Cardiac muscle cell (in vitro differentiated cells and primary cell): Measurements from ENCODE around the gene CFAP69. TPM values are rescaled to one million over a fixed set of nuclear protein-coding genes. Genes with fewer than 3 reads are reported as not detected.
A peak's percentile ranks its signal among the peaks of the same experiment; 100 is the strongest.

Experiments
- DNase-seq, 2 donors: peaks; one replicate each; pipeline versions ENCODE4 v3.0.0 to v3.0.0-alpha.2; 2010 to 2017; ENCODE audit warnings: low read depth in 1 of 2, low spot score in 1 of 2
- H3K27ac ChIP-seq: fragments of 200-600 bp; sonication (generic); 2 replicates; pipeline ENCODE4 v1.5.1; 2016
- H3K27me3 ChIP-seq: fragments of 200-600 bp; sonication (generic); 2 replicates; pipeline ENCODE4 v1.6.0; 2016; ENCODE audit warnings: control low read depth
- H3K36me3 ChIP-seq: fragments of 200-600 bp; sonication (generic); 2 replicates; pipeline ENCODE4 v1.5.1; 2016; ENCODE audit warnings: control low read depth
- H3K4me1 ChIP-seq: fragments of 200-600 bp; sonication (generic); 2 replicates; pipeline ENCODE4 v1.8.1; 2017; ENCODE audit warnings: low read depth, mild to moderate bottlenecking, mixed run types
- H3K4me3 ChIP-seq: fragments of 200-600 bp; sonication (generic); 2 replicates; pipeline ENCODE4 v1.5.1; 2016; ENCODE audit warnings: mild to moderate bottlenecking
- H3K9me3 ChIP-seq: fragments of 200-600 bp; sonication (generic); 2 replicates; pipeline ENCODE4 v1.5.1; 2017; ENCODE audit warnings: low read depth, mild to moderate bottlenecking, control low read depth
- polyA plus RNA-seq: library from polyadenylated mRNA; unstranded; fragments of >200 nt; fragmentation: Nextera tagmentation; extraction: Ambion mirVana; gene quantifications from 2 replicates; pipeline ENCODE4 v1.2.1, GENCODE V29; 2016
- total RNA-seq: library from RNA; depleted of rRNA; stranded (reverse); fragments of >200 nt; gene quantifications from 2 replicates; pipeline ENCODE4 v1.2.3, GENCODE V29; 2016
- TF ChIP-seq, protein P1 (sequence below): IDR thresholded peaks from 2 replicates; pipeline ENCODE4 v1.5.1; 2012; ENCODE audit warnings: low read depth, mild to moderate bottlenecking, low read length

CFAP69 gene
- total and polyA plus RNA-seq, 2 experiments from 2014 or later: 2.5 to 19.2 TPM

DNA sequence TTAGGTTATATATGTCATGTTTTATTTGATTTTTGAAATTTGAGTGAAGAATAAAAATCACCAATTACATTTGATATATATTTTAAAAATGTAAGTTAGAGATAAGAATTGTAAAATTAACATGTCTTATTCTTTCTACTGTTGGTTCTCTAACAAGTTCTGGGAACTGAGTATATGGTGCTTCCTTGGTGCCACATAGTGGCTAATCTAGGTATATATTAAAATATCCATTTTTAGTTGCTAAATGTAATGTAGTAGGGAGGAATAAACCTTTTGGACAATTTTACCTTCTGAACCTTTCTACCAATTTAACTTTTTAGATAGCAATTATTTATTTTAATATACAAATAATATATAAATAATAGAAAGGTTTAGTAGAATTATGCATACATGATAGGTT, 17.5 kb downstream of the CFAP69 start:
- Histone ChIP-seq H3K9me3 (no peaks in the 10 kb centered on the region), H3K36me3 (no peaks in the 10 kb centered on the region), H3K27me3 (no peaks in the 10 kb centered on the region), H3K4me1 (no peaks in the 10 kb centered on the region), H3K4me3 (no peak overlapping the region), H3K27ac (no peak overlapping the region)
- DNase-seq: peak in 1 of 2 donors; percentile 67
- TF ChIP-seq, protein P1, sequence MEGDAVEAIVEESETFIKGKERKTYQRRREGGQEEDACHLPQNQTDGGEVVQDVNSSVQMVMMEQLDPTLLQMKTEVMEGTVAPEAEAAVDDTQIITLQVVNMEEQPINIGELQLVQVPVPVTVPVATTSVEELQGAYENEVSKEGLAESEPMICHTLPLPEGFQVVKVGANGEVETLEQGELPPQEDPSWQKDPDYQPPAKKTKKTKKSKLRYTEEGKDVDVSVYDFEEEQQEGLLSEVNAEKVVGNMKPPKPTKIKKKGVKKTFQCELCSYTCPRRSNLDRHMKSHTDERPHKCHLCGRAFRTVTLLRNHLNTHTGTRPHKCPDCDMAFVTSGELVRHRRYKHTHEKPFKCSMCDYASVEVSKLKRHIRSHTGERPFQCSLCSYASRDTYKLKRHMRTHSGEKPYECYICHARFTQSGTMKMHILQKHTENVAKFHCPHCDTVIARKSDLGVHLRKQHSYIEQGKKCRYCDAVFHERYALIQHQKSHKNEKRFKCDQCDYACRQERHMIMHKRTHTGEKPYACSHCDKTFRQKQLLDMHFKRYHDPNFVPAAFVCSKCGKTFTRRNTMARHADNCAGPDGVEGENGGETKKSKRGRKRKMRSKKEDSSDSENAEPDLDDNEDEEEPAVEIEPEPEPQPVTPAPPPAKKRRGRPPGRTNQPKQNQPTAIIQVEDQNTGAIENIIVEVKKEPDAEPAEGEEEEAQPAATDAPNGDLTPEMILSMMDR: peak; percentile 48

DNA sequence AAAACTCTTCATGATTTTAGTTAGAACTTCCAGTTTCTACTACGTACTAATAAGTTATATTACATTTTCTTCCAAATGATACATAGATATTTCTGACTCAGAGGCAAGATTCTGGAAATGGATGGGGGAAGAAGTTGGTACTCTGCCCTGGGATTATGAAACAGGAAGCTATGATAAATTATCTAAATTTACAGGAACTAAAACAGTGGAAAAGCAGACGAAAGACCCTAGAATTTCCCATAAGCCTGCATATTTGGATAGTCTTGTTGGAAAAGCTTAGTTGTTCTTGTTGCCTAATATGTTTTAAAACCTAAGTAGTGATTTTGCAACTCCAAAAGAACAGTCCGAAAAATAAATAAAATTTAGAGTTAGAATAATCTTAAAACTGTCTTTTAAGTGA, 21.8 kb downstream of the CFAP69 start:
- TF ChIP-seq, protein P1: no peak
- no peaks in the 10 kb centered on the region for H3K27me3 ChIP-seq
- no peak overlapping the region for H3K27ac ChIP-seq
- no peaks in the 10 kb centered on the region for H3K4me1 ChIP-seq
- no peaks in the 10 kb centered on the region for H3K9me3 ChIP-seq
- H3K4me3 ChIP-seq: no peak overlapping the region
- no peaks in the 10 kb centered on the region for H3K36me3 ChIP-seq
- peak in 1 of 2 donors; percentile 94 for DNase-seq

DNA sequence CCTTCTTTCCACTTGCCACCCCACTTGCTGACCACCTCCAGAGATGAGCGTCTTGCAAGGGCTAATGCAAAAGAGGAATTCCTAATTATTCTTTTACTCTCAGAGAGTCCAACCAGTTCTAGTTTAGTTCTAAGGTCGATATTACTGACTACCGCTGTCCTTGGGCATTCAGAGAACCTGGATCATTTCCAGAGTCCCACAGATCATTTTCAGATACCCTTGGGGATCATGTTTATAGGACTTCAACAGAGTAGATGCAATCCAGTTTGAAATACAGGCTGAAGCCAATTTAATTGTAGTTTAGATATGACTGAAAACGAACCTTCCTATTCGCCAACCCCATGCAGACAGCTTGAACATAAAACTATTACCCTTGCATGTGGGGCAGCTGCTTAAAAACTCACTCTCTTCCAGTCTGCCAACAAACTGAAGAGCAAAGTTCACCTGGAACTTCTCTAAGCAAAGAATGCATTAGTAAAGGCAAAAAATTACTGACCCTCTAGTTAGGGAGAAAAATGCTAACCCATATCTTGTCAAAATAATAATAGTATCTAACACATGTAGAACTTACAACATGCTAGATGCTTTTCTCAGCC, 22.4 kb downstream of the CFAP69 start:
- no peak overlapping the region for H3K27ac ChIP-seq
- H3K9me3 ChIP-seq: no peaks in the 10 kb centered on the region
- TF ChIP-seq, protein P1: no peak
- no peak overlapping the region for H3K4me3 ChIP-seq
- no peaks in the 10 kb centered on the region for H3K27me3 ChIP-seq
- no peak for DNase-seq
- H3K4me1 ChIP-seq: no peaks in the 10 kb centered on the region
- no peaks in the 10 kb centered on the region for H3K36me3 ChIP-seq

DNA sequence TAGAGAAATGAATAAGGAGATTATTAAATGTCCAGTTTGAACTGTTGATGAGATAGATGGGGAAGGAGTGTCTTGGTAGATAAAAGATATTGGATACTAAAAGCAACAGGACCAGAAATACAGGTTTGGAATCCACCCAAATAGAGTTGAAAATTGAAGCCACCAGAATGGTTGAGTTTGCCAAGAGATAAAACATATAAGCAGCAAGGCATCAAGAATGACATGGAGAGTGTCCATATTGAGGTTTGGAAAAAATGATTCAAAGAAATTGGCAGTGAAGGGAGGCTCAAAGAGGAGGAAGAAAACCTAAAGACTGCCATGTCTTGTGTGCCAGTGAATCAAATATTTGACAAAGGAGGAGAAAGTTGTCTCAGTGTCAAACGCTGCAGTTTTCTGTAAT, 24.2 kb downstream of the CFAP69 start:
- Histone ChIP-seq H3K4me1 (no peaks in the 10 kb centered on the region), H3K27me3 (no peaks in the 10 kb centered on the region), H3K4me3 (no peak overlapping the region), H3K9me3 (no peaks in the 10 kb centered on the region), H3K36me3 (no peaks in the 10 kb centered on the region), H3K27ac (no peak overlapping the region)
- DNase-seq: peak in 1 of 2 donors; percentile 17
- TF ChIP-seq, protein P1: no peak

DNA sequence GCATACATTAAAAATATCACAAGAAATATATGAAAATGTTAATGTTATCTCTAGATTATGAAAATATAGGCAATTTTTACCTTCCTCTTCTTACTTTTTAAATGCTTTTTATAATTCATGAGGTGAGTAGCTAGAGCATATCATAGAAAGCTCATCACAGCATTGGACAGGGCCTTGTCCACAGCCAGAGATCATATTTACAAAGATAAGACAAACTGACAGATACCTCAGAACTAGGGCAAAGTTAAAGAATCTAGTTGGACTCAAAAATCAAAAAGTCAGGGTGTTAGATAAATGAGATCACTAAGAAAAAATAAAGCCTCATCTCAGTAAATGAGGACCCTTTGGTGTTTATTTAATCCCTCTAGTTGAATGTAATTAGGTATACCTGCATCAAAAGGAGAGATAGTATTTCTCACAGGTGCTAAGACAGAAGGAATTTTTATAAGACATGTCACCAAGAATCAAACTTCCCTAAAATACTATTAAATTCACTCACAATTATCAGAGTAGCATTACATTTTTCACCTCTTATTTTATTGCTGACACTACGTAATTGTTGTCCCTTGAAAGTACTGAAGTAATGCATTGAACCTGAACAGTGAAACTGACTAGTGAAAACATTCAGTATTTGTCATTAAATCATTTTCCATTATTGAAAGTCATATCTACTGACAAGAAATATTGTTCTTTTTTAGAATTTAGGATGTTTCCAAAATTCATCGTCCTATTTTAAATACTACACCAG, 25.6 kb downstream of the CFAP69 start:
- Histone ChIP-seq H3K4me3 (no peak overlapping the region), H3K9me3 (no peaks in the 10 kb centered on the region), H3K27me3 (no peaks in the 10 kb centered on the region), H3K36me3 (no peaks in the 10 kb centered on the region), H3K27ac (no peak overlapping the region), H3K4me1 (no peaks in the 10 kb centered on the region)
- TF ChIP-seq, protein P1: no peak
- DNase-seq: no peak
